Psoas muscle (tissue), 8 donors: ENCODE data around the gene FAM227A. TPM values are rescaled to one million over a fixed set of nuclear protein-coding genes. Genes with fewer than 3 reads are reported as not detected.

Experiments
- ATAC-seq, 4 donors: fragments of 200-7000 bp; cut with Tn5 transposase; one replicate each; pipeline ENCODE4 v1.9.1; 2020; ENCODE audit warnings: moderate library complexity in 3 of 4, mild to moderate bottlenecking in 2 of 4
- DNase-seq, 2 donors: peaks; one replicate each; pipeline ENCODE4 v3.0.0-alpha.2; 2020
- H3K27ac ChIP-seq: fragments of 200-600 bp; one replicate; pipeline ENCODE4 v1.8.0; 2022
- H3K27me3 ChIP-seq, 3 donors: fragments of 200-600 bp in 1 of 3; one replicate each; pipeline versions ENCODE4 v1.6.1 to v1.8.0; 2013 to 2022; ENCODE audit warnings: low read length in 2 of 3, mild to moderate bottlenecking in 2 of 3, moderate library complexity in 1 of 3; ENCODE audit not compliant: insufficient read depth in 3 of 3
- H3K36me3 ChIP-seq, 2 donors: fragments of 200-600 bp in 1 of 2; one replicate each; pipeline versions ENCODE4 v1.6.1 to v1.8.0; 2013 to 2022; ENCODE audit warnings: low read depth in 1 of 2, mild to moderate bottlenecking in 1 of 2, moderate library complexity in 1 of 2; ENCODE audit not compliant: insufficient read depth in 1 of 2
- H3K4me1 ChIP-seq: fragments of 200-600 bp; one replicate; pipeline ENCODE4 v1.8.0; 2022
- H3K4me3 ChIP-seq: fragments of 200-600 bp; one replicate; pipeline ENCODE4 v1.8.0; 2022; ENCODE audit warnings: mild to moderate bottlenecking
- H3K9me3 ChIP-seq: fragments of 200-600 bp; one replicate; pipeline ENCODE4 v1.8.0; 2022
- CTCF ChIP-seq: fragments of 200-600 bp; IDR thresholded peaks from one replicate; pipeline ENCODE4 v1.8.0; 2022; ENCODE audit warnings: antibody characterized with exemption
- WGBS, 3 donors: extraction: QIAGEN DNeasy Blood & Tissue Kit; methylation state at CpG; one replicate each; pipeline versions ENCODE4 v1.1.6 to v1.1.7; 2013; 5-methylcytosine and 5-hydroxymethylcytosine counted together
- intact Hi-C, 2 donors: fragments of 100-400 bp; cut with DNase I; formaldehyde crosslinking; loops; one replicate each; pipeline versions ENCODE4 v1.11.0 to v1.14.2; 2022
- polyA plus RNA-seq, 3 donors: library from polyadenylated mRNA; stranded (reverse); fragments of 200-250 nt; gene quantifications; one replicate each; pipeline ENCODE4 v1.2.3, GENCODE V29; 2013
- total RNA-seq, 4 donors: library from RNA; stranded (reverse); fragmentation: NEBNext Ultra II Directional in 2 of 4; extraction: Animal tissue kit (Norgen Biotek cat#: 25700) in 2 of 4; gene quantifications; one replicate each; pipeline versions ENCODE4 v1.2.1 to v1.2.4, GENCODE V29; 2021 to 2023
- donor health status: healthy with polysubstance abuse.
- donor health status: DM: no; HTN: no; CAD: no; lungs with moderate emphysema.
- donor health status: Bipolar disorder and iron deficiency.
- donor health status: healthy.
- donor health status: DM: yes; HTN: yes; CAD: no.
- donor health status: DM: no; HTN: no; CAD: no.
- donor health status: DM: no; HTN: no; CAD: no.
- donor health status: DM: yes; HTN: yes; CAD: no.

Gene FAM227A
- total and polyA plus RNA-seq, 7 donors = 0.03 to 0.34 (median 0.18) TPM

GRCh38 chr22:38549101-38549894 is 106.9 kb downstream of the FAM227A start:
- DNase-seq (no peak), ATAC-seq (no peak)
- H3K4me3 ChIP-seq = no peak overlapping the region
- no peaks in the 10 kb centered on the region for H3K36me3 ChIP-seq
- intact Hi-C loops = no loop called here
- 83 to 88% (median 86%) methylated on average over 7 of the region's 7 CpGs for WGBS, 3 donors
- H3K27ac ChIP-seq = no peak overlapping the region
- no peak for TF ChIP-seq CTCF
- H3K27me3 ChIP-seq = no peaks in the 10 kb centered on the region
- no peaks in the 10 kb centered on the region for H3K9me3 ChIP-seq
- H3K4me1 ChIP-seq = no peaks in the 10 kb centered on the region

- TF ChIP-seq CTCF = no peak
- Histone ChIP-seq H3K27ac (no peak overlapping the region), H3K4me1 (no peaks in the 10 kb centered on the region), H3K36me3 (no peaks in the 10 kb centered on the region), H3K9me3 (no peaks in the 10 kb centered on the region), H3K27me3 (no peaks in the 10 kb centered on the region), H3K4me3 (no peak overlapping the region)
- no peak for ATAC-seq
- intact Hi-C loops = no loop called here
- no peak for DNase-seq
- 87 to 94% (median 90%) methylated on average over 2 of the region's 2 CpGs for WGBS, 3 donors
Observed at GRCh38 chr22:38540701-38541100, 115.5 kb downstream of the FAM227A start.

GRCh38 chr22:38531251-38531938 is 124.8 kb downstream of the FAM227A start:
- H3K27ac ChIP-seq = no peak overlapping the region
- H3K27me3 ChIP-seq = no peaks in the 10 kb centered on the region
- no peak for TF ChIP-seq CTCF
- no peak for DNase-seq
- intact Hi-C loops = no loop called here
- ATAC-seq = no peak
- H3K4me1 ChIP-seq = no peaks in the 10 kb centered on the region
- H3K4me3 ChIP-seq = no peak overlapping the region
- 89 to 93% (median 93%) methylated on average over 4 of the region's 4 CpGs for WGBS, 3 donors
- H3K9me3 ChIP-seq = no peaks in the 10 kb centered on the region
- H3K36me3 ChIP-seq = no peaks in the 10 kb centered on the region

Other genes with a start within 250 kb of the FAM227A start
- gene KCNJ4, start 201.2 kb downstream of the FAM227A start, total RNA-seq = not detected
- gene KCNJ4, start 201.2 kb downstream of the FAM227A start, polyA plus RNA-seq = under 1 TPM in 1 of 3 donors, not detected in 2; 0.01 TPM
- gene KDELR3, start 188.3 kb downstream of the FAM227A start, total RNA-seq = 1 to 10 TPM in 2 of 4 donors, under 1 TPM in 2; 0.80 to 1.9 (median 1.2) TPM
- 1 to 10 TPM in 1 of 3 donors, under 1 TPM in 2; 0.53 to 1.1 (median 0.75) TPM for gene KDELR3, start 188.3 kb downstream of the FAM227A start, polyA plus RNA-seq
- gene DDX17, start 150.1 kb downstream of the FAM227A start, total RNA-seq = 100 to 1,000 TPM; 127 to 173 (median 150) TPM
- 10 to 100 TPM; 41.4 to 87.7 (median 49.5) TPM for gene DDX17, start 150.1 kb downstream of the FAM227A start, polyA plus RNA-seq
- under 1 TPM; 0.22 to 0.54 (median 0.43) TPM for gene DMC1, start 86.2 kb downstream of the FAM227A start, total RNA-seq
- under 1 TPM; 0.09 to 0.91 (median 0.12) TPM for gene DMC1, start 86.2 kb downstream of the FAM227A start, polyA plus RNA-seq
- gene CBY1, start 246 bp upstream of the FAM227A start, total RNA-seq = 10 to 100 TPM; 15.4 to 22.9 (median 16.5) TPM
- gene CBY1, start 246 bp upstream of the FAM227A start, polyA plus RNA-seq = 10 to 100 TPM; 22.8 to 39.5 (median 24.5) TPM
- gene TOMM22, start 25.6 kb upstream of the FAM227A start, total RNA-seq = 10 to 100 TPM; 56.9 to 80.7 (median 64.5) TPM
- 100 to 1,000 TPM in 1 of 3 donors, 10 to 100 TPM in 2; 39.5 to 125 (median 74.7) TPM for gene TOMM22, start 25.6 kb upstream of the FAM227A start, polyA plus RNA-seq
- gene JOSD1, start 44.6 kb upstream of the FAM227A start, total RNA-seq = 10 to 100 TPM; 16.7 to 27.6 (median 24.4) TPM
- 10 to 100 TPM; 14.3 to 58.5 (median 37.5) TPM for gene JOSD1, start 44.6 kb upstream of the FAM227A start, polyA plus RNA-seq
- gene GTPBP1, start 49.6 kb upstream of the FAM227A start, total RNA-seq = 10 to 100 TPM; 19.3 to 46.1 (median 41.1) TPM
- gene GTPBP1, start 49.6 kb upstream of the FAM227A start, polyA plus RNA-seq = 10 to 100 TPM; 16.4 to 24.3 (median 17.4) TPM
- gene SUN2, start 99.6 kb upstream of the FAM227A start, total RNA-seq = 100 to 1,000 TPM in 3 of 4 donors, 10 to 100 TPM in 1; 57.6 to 152 (median 106) TPM
- 100 to 1,000 TPM in 1 of 3 donors, 10 to 100 TPM in 2; 64.9 to 142 (median 93.6) TPM for gene SUN2, start 99.6 kb upstream of the FAM227A start, polyA plus RNA-seq
- 1 to 10 TPM; 3.5 to 6.4 (median 4.7) TPM for gene DNAL4, start 137.8 kb upstream of the FAM227A start, total RNA-seq
- gene DNAL4, start 137.8 kb upstream of the FAM227A start, polyA plus RNA-seq = 10 to 100 TPM in 2 of 3 donors, 1 to 10 TPM in 1; 4.2 to 13.9 (median 11.8) TPM
- 1 to 10 TPM in 1 of 4 donors, under 1 TPM in 3; 0.15 to 1.7 (median 0.61) TPM for gene NPTXR, start 187.6 kb upstream of the FAM227A start, total RNA-seq
- under 1 TPM; 0.35 to 0.53 (median 0.39) TPM for gene NPTXR, start 187.6 kb upstream of the FAM227A start, polyA plus RNA-seq
- gene CBX6, start 215.8 kb upstream of the FAM227A start, total RNA-seq = 10 to 100 TPM; 15.1 to 21.0 (median 17.4) TPM
- gene CBX6, start 215.8 kb upstream of the FAM227A start, polyA plus RNA-seq = 10 to 100 TPM in 1 of 3 donors, 1 to 10 TPM in 2; 5.2 to 17.1 (median 5.4) TPM